ENCODE results near the gene DEFB112. TPM values are rescaled to one million over a fixed set of nuclear protein-coding genes. Genes with fewer than 3 reads are reported as not detected.

Gene DEFB112
- total and polyA plus RNA-seq, 10 of the 15 experiments (the other 5 are each of a cell fraction or from before 2014, with no cell fraction given) = not detected

DNA sequence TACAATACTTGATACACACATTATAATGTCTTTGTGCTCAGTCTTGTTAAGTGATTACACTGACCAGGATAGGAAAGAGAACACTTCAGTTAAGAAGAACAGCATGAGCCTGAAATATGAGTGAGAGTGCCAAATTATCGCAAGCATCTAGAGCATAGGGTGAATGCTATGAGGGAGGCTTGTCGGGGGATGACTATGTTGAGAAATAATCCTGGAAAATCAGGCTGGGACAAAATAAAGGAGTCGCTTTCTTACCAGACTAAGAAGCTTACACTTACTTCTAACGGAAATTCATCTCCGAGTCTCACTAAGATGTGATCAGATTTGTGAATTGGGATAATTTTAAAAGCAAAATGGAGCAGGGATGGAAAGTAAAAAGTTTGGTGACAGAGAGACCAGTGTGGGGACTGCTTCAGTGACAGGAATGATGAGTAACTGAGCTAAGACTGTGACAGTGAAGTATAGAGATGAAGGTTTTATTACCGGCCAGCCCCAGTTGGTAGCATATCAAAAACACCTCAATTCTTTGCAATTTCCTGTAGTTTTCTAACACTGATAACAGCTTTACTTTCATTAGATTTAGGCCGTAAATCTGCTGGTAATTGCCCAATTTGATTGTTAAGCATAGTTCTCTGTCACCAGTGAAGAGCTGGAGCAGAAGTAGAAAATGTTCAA, 48.4 kb upstream of the DEFB112 start:
- Histone ChIP-seq H3K4me3 (no peak overlapping the region), H3K27ac (ENCODE audit: control insufficient read depth, insufficient read depth) (no peak overlapping the region), H3K9ac (ENCODE audit: control insufficient read depth, insufficient read depth, low read length) (no peak overlapping the region), H3K79me2 (ENCODE audit: control insufficient read depth, insufficient read depth, low read length) (no peaks in the 10 kb centered on the region), H3K27me3 (replicated peaks in 1 of 2; ENCODE audit: control insufficient read depth in 2 of 2, insufficient read depth in 2 of 2, low read length in 1 of 2) (no peaks in the 10 kb centered on the region; a peak in 1 of 4 replicates), H4K20me1 (ENCODE audit: control insufficient read depth, insufficient read depth) (no peaks in the 10 kb centered on the region), H3K36me3 (ENCODE audit: control insufficient read depth in 2 of 2, insufficient read depth in 2 of 2, low read length in 1 of 2) (no peaks in the 10 kb centered on the region), H3K4me2 (ENCODE audit: control insufficient read depth, insufficient read depth) (no peak overlapping the region), H3K4me1 (ENCODE audit: control insufficient read depth, insufficient read depth, low read length) (no peaks in the 10 kb centered on the region), H3K9me3 (replicated peaks; ENCODE audit: control insufficient read depth, insufficient read depth, low read length) (no peaks in the 10 kb centered on the region), H2AFZ (ENCODE audit: control insufficient read depth, low read depth, low read length) (no peak overlapping the region)
- ChIA-PET POLR2A (no interaction called here), CTCF (no interaction called here), RAD21 (ENCODE audit: unreplicated experiment) (no interaction called here), SMC1A (ENCODE audit: uncharacterized antibody, unreplicated experiment) (no interaction called here)
- in situ Hi-C loops (cut with MboI) (no loop called here), intact Hi-C loops (cut with micrococcal nuclease; ENCODE audit: unreplicated experiment) (no loop called here)
- 38% methylated on average over 7 of the region's 7 CpGs for WGBS (ENCODE audit: insufficient coverage, insufficient replicate concordance, low lambda C conversion rate, missing lambda C conversion rate)
- no peak for TF ChIP-seq CBX5 (IDR thresholded peaks at IDR 0.05; ENCODE audit: low read depth)
- TF ChIP-seq HDAC6 (IDR thresholded peaks at IDR 0.05; ENCODE audit: unreplicated experiment) = no peak
- TF ChIP-seq, protein P1, sequence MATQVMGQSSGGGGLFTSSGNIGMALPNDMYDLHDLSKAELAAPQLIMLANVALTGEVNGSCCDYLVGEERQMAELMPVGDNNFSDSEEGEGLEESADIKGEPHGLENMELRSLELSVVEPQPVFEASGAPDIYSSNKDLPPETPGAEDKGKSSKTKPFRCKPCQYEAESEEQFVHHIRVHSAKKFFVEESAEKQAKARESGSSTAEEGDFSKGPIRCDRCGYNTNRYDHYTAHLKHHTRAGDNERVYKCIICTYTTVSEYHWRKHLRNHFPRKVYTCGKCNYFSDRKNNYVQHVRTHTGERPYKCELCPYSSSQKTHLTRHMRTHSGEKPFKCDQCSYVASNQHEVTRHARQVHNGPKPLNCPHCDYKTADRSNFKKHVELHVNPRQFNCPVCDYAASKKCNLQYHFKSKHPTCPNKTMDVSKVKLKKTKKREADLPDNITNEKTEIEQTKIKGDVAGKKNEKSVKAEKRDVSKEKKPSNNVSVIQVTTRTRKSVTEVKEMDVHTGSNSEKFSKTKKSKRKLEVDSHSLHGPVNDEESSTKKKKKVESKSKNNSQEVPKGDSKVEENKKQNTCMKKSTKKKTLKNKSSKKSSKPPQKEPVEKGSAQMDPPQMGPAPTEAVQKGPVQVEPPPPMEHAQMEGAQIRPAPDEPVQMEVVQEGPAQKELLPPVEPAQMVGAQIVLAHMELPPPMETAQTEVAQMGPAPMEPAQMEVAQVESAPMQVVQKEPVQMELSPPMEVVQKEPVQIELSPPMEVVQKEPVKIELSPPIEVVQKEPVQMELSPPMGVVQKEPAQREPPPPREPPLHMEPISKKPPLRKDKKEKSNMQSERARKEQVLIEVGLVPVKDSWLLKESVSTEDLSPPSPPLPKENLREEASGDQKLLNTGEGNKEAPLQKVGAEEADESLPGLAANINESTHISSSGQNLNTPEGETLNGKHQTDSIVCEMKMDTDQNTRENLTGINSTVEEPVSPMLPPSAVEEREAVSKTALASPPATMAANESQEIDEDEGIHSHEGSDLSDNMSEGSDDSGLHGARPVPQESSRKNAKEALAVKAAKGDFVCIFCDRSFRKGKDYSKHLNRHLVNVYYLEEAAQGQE (IDR thresholded peaks at IDR 0.05; ENCODE audit: low read depth, low read length) = no peak
- TF ChIP-seq, protein P2, sequence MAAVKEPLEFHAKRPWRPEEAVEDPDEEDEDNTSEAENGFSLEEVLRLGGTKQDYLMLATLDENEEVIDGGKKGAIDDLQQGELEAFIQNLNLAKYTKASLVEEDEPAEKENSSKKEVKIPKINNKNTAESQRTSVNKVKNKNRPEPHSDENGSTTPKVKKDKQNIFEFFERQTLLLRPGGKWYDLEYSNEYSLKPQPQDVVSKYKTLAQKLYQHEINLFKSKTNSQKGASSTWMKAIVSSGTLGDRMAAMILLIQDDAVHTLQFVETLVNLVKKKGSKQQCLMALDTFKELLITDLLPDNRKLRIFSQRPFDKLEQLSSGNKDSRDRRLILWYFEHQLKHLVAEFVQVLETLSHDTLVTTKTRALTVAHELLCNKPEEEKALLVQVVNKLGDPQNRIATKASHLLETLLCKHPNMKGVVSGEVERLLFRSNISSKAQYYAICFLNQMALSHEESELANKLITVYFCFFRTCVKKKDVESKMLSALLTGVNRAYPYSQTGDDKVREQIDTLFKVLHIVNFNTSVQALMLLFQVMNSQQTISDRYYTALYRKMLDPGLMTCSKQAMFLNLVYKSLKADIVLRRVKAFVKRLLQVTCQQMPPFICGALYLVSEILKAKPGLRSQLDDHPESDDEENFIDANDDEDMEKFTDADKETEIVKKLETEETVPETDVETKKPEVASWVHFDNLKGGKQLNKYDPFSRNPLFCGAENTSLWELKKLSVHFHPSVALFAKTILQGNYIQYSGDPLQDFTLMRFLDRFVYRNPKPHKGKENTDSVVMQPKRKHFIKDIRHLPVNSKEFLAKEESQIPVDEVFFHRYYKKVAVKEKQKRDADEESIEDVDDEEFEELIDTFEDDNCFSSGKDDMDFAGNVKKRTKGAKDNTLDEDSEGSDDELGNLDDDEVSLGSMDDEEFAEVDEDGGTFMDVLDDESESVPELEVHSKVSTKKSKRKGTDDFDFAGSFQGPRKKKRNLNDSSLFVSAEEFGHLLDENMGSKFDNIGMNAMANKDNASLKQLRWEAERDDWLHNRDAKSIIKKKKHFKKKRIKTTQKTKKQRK (IDR thresholded peaks at IDR 0.05; ENCODE audit: low read depth, low read length) = no peak
- no peak for TF ChIP-seq EED (IDR thresholded peaks at IDR 0.05; ENCODE audit: low read depth)
- TF ChIP-seq NRF1 (conservative IDR thresholded peaks at IDR 0.05; ENCODE audit: low read depth, low read length) = no peak
- TF ChIP-seq RCOR1 (conservative IDR thresholded peaks at IDR 0.05; ENCODE audit: low read depth, low read length) = no peak
- ATAC-seq (no peak), FAIRE-seq (no peak), DNase-seq (ENCODE audit: low read depth, low spot score) (no peak)
- no TSS peak for BruUV-seq (replicated peaks)
